Smooth muscle cell of trachea (primary cell): Measurements from ENCODE around the gene MACROD2. TPM values are rescaled to one million over a fixed set of nuclear protein-coding genes. Genes with fewer than 3 reads are reported as not detected.

Source experiments
- total RNA-seq: library from RNA; depleted of rRNA; stranded (reverse); fragments of >200 nt; gene quantifications from 2 replicates; pipeline ENCODE4 v1.2.1, GENCODE V29; 2014

MACROD2 gene
- total RNA-seq = 0.50 and 1.5 TPM in 2 replicates

DNA sequence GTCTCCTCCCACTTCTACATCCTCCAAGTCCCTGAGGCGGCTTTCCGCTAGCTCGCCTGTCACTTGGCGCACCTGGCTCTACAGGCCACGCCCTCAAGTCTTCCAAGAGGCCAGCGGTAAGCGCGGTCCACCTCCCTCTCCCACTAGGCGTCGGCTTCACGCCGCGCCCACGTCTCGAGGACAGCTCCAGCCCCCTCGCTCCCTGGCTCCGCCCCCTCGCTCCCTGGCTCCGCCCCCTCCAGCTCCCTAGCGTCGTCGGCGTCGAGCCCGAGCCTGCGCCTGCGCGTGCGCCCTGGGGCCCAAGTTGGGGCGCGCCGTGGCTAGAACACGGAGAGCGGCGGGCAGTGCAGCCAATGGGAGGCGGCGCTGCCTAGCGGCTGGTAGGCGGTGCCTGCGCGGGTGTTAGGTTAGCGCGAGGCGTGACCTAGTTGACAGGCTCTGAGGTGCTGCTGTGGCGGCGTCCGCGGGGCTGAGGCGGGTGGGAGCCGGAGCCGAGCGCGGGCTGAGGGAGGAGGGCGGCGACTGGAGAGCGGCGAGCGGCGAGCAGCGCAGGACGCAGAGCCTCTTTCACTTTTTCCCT lies at the start of gene MACROD2:
Gene MACROD2, plus strand, starts transcription at position 431 of the 580 bp plus-strand sequence.

DNA sequence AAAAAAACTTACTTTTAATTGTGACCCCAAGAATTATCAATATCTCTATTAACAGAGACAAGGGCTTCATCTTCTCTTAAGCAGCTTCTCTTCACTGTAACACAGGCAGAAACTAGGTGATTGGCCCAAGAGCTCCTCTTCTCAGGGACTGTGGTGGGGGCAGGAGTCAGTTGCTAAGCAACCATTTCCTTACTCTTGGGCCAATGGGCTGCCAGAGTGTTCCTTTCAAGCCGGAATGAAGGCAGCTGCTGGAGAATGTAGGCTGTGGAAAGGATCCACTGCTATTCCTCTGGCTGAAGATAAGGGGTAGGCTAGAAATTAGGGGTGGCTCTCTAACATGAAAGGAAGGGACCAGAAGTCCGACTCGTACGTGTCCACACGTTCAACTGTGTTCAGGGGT lies 4.9 kb upstream of the MACROD2 start, which contains the start of gene SEL1L2:
Gene SEL1L2, minus strand, starts transcription at position 150 of the 400 bp plus-strand sequence. Its CDS starts 80 bp downstream, at position 70.

DNA sequence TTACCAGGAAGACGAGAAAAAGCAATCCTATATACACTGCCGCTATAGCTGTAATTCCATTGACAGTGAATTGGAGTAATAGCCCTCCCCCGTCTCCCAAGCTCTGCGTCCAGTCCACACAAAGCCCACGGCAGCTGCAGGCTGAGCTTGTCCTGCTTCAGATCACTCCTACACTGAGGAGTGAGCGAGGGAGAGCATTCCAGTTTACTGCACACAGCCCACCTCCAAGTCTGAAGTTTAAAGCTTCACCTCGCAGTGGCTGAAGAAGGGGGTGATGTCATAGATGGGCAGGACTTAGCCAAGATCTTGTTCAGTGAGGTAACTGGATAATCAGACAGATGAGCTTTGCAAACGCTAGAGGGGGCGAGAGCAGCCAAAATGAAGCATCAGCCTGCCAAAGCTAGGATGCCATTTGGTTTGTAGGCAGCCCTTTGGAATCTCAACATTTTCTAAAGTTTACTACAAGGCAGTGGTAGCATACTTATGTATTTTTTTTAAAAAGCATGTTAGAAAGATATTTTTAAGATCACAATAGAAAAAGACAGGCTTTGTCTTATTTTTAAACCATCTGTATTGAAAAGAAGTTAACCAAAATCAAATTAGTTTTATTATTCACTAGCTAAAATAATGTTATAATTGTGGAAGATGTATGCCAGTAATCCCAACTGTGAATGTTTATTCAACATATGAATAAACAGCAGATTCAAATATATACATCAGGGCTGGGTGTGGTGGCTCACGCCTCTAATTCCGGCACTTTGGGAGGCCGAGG lies 342.3 kb downstream of the MACROD2 start, which contains the start of gene FLRT3:
Gene FLRT3, minus strand, starts transcription at position 213 of the 772 bp plus-strand sequence. CDS start 10,106 bp downstream, outside the sequence.

Other genes starting within 250 kb of the MACROD2 start
- 10.6 and 11.2 TPM in 2 replicates for gene ESF1, start 210.6 kb upstream of the MACROD2 start, total RNA-seq
- 10.9 and 19.1 TPM in 2 replicates for gene NDUFAF5, start 210.5 kb upstream of the MACROD2 start, total RNA-seq
- gene SEL1L2, start 4.9 kb upstream of the MACROD2 start, total RNA-seq = not detected in 2 replicates